RWPE1 (cell line): ENCODE data around the gene RBPMS2.

Source experiments
- CTCF ChIA-PET: fragments of 350-600 bp; sonication (Branson Sonifier 250); formaldehyde crosslinking; extraction: SDS; loops from one replicate; lab custom pipeline; 2021; lab: Yijun Ruan, JAX
- POLR2A ChIA-PET: fragments of 400-600 bp; formaldehyde crosslinking; extraction: SDS; loops from one replicate; lab custom pipeline; 2020; ENCODE audit warnings: antibody characterized with exemption; ENCODE audit not compliant: low non-redundant PET; lab: Yijun Ruan, JAX
- DNase-seq: peaks from one replicate; pipeline ENCODE4 v3.0.0; 2012; ENCODE audit warnings: low spot score
- H3K27ac ChIP-seq: fragments of 450-650 bp; 2 replicates; pipeline ENCODE4 v1.5.1; 2017
- CTCF ChIP-seq: fragments of 450-650 bp; conservative IDR thresholded peaks from 2 replicates; pipeline ENCODE4 v1.5.1; 2017; ENCODE audit warnings: low read depth, mild to moderate bottlenecking

RBPMS2 gene

GRCh38 chr15:64767203-64767602, 8.2 kb downstream of the RBPMS2 start:
- ChIA-PET CTCF (interaction anchor here (0.6 kb wide), 2 partner anchors 187 to 550 kb away, joined by 3 to 4 read pairs; no protein-coding TSS in a partner anchor), POLR2A (no interaction called here)
- no peak for DNase-seq
- TF ChIP-seq CTCF: no peak
- no peak overlapping the region for H3K27ac ChIP-seq

GRCh38 chr15:64766058-64766457, 9.3 kb downstream of the RBPMS2 start:
- TF ChIP-seq CTCF: no peak
- ChIA-PET POLR2A (interaction anchor here (0.7 kb wide), 1 partner anchor 89 kb away, joined by 3 read pairs; no protein-coding TSS in a partner anchor), CTCF (no interaction called here)
- H3K27ac ChIP-seq: no peak overlapping the region
- DNase-seq: no peak

GRCh38 chr15:64763874-64764273, 11.5 kb downstream of the RBPMS2 start:
- no peak for DNase-seq
- POLR2A ChIA-PET: no interaction called here
- no peak for TF ChIP-seq CTCF
- no peak overlapping the region for H3K27ac ChIP-seq
- CTCF ChIA-PET: no interaction called here

GRCh38 chr15:64763462-64763861, 11.9 kb downstream of the RBPMS2 start:
- DNase-seq: no peak
- no peak for TF ChIP-seq CTCF
- ChIA-PET POLR2A (no interaction called here), CTCF (interaction anchor here (0.7 kb wide), 1 partner anchor 270 kb away, joined by 4 read pairs; no protein-coding TSS in a partner anchor)
- H3K27ac ChIP-seq: no peak overlapping the region

- ChIA-PET CTCF (interaction anchor here (0.7 kb wide), 1 partner anchor 271 kb away, joined by 4 read pairs; no protein-coding TSS in a partner anchor), POLR2A (no interaction called here)
- TF ChIP-seq CTCF: no peak
- H3K27ac ChIP-seq: no peak overlapping the region
- no peak for DNase-seq
These were observed 12.4 kb downstream of the RBPMS2 start for GRCh38 chr15:64763021-64763420.

- TF ChIP-seq CTCF: no peak
- no peak for DNase-seq
- CTCF ChIA-PET: no interaction called here
- H3K27ac ChIP-seq: no peak overlapping the region
- POLR2A ChIA-PET: no interaction called here
These were observed 12.8 kb downstream of the RBPMS2 start for GRCh38 chr15:64762546-64762945.
